IMR-90 (cell line): Measurements from ENCODE around the gene SAMD4B. TPM values are rescaled to one million over a fixed set of nuclear protein-coding genes. Genes with fewer than 3 reads are reported as not detected.

Source experiments
- ATAC-seq: fragments of 200-7000 bp; cut with Tn5 transposase; 2 replicates; pipeline ENCODE4 v1.9.1; 2020; ENCODE audit warnings: low read depth, mild to moderate bottlenecking, moderate library complexity
- BruUV-seq: library from RNA; stranded (reverse); fragments of 400-500 nt; replicated peaks from 2 replicates; lab custom pipeline; 2021; lab: Mats Ljungman, UMichigan
- CTCF ChIA-PET: fragments of 300-600 bp; formaldehyde crosslinking; extraction: SDS; loops from one replicate; lab custom pipeline; 2021; ENCODE audit warnings: antibody characterized with exemption; lab: Yijun Ruan, JAX
- POLR2A ChIA-PET: fragments of 300-600 bp; sonication (Branson Sonifier 250); formaldehyde crosslinking; loops from one replicate; lab custom pipeline; 2022; ENCODE audit warnings: antibody characterized with exemption; ENCODE audit not compliant: unreplicated experiment; lab: Charles Lee
- DNase-seq: peaks from one replicate; pipeline ENCODE4 v3.0.0; 2013
- H2AFZ ChIP-seq: replicated peaks from 2 replicates; pipeline ENCODE3; 2013; ENCODE audit warnings: low read length, mild to moderate bottlenecking; ENCODE audit not compliant: poor library complexity
- H2AK5ac ChIP-seq: 2 replicates; pipeline ENCODE4 v1.6.1; 2013; ENCODE audit warnings: low read depth, low read length, inconsistent platforms
- H2AK9ac ChIP-seq: replicated peaks from 2 replicates; pipeline ENCODE3; 2013; ENCODE audit warnings: mild to moderate bottlenecking, low read depth, low read length, moderate library complexity; ENCODE audit not compliant: poor library complexity
- H2BK120ac ChIP-seq: 2 replicates; pipeline ENCODE4 v1.6.1; 2013; ENCODE audit warnings: low read depth, low read length, inconsistent platforms
- H2BK15ac ChIP-seq: 3 replicates; pipeline ENCODE4 v1.6.1; 2013; ENCODE audit warnings: low read depth, low read length, inconsistent platforms
- H2BK20ac ChIP-seq: 2 replicates; pipeline ENCODE4 v1.6.1; 2013; ENCODE audit warnings: low read depth, mild to moderate bottlenecking, inconsistent platforms, low read length, moderate library complexity
- H2BK5ac ChIP-seq: 2 replicates; pipeline ENCODE4 v1.6.1; 2013; ENCODE audit warnings: mild to moderate bottlenecking, low read depth, low read length, inconsistent platforms; ENCODE audit not compliant: poor library complexity, severe bottlenecking
- H3K14ac ChIP-seq: replicated peaks from 2 replicates; pipeline ENCODE4 v1.6.1; 2013; ENCODE audit warnings: low read depth, low read length, inconsistent platforms
- H3K18ac ChIP-seq: 2 replicates; pipeline ENCODE4 v1.6.1; 2013; ENCODE audit warnings: low read depth, low read length, control low read depth
- H3K23ac ChIP-seq: 2 replicates; pipeline ENCODE4 v1.6.1; 2013; ENCODE audit warnings: low read depth, low read length, inconsistent platforms
- H3K27ac ChIP-seq: 2 replicates; pipeline ENCODE4 v1.5.1; 2013; ENCODE audit warnings: mild to moderate bottlenecking, control low read depth, low read length; ENCODE audit not compliant: insufficient read depth
- H3K27me3 ChIP-seq: 2 replicates; pipeline ENCODE4 v1.6.1; 2013; ENCODE audit warnings: low read length; ENCODE audit not compliant: control insufficient read depth, insufficient read depth
- H3K36me3 ChIP-seq: 2 replicates; pipeline ENCODE4 v1.6.1; 2013; ENCODE audit warnings: low read length, mixed read lengths; ENCODE audit not compliant: control insufficient read depth, insufficient read depth
- H3K4ac ChIP-seq: 2 replicates; pipeline ENCODE4 v1.6.1; 2013; ENCODE audit warnings: low read depth, low read length, inconsistent platforms
- H3K4me1 ChIP-seq: 2 replicates; pipeline ENCODE4 v1.6.1; 2013; ENCODE audit warnings: low read length, mixed read lengths; ENCODE audit not compliant: control insufficient read depth, insufficient read depth
- H3K4me2 ChIP-seq: 2 replicates; pipeline ENCODE4 v1.6.1; 2013; ENCODE audit warnings: low read depth, mild to moderate bottlenecking, control low read depth, low read length, moderate library complexity
- H3K4me3 ChIP-seq: 2 replicates; pipeline ENCODE4 v1.5.1; 2013; ENCODE audit warnings: low read depth, mild to moderate bottlenecking, control low read depth, low read length, moderate library complexity; ENCODE audit not compliant: insufficient read depth
- H3K56ac ChIP-seq: 2 replicates; pipeline ENCODE4 v1.6.1; 2013; ENCODE audit warnings: low read length, inconsistent platforms; ENCODE audit not compliant: insufficient read depth; ENCODE audit errors: extremely low read depth
- H3K79me1 ChIP-seq, 2 experiments: 2 replicates each; pipeline ENCODE4 v1.6.1; 2013; ENCODE audit warnings: low read length in 2 of 2, inconsistent platforms in 1 of 2, low read depth in 1 of 2
- H3K9ac ChIP-seq: 2 replicates; pipeline ENCODE4 v1.6.1; 2013; ENCODE audit warnings: low read depth, low read length, control low read depth
- H3K9me1 ChIP-seq: 2 replicates; pipeline ENCODE4 v1.6.1; 2013; ENCODE audit warnings: low read length, inconsistent platforms; ENCODE audit not compliant: insufficient read depth
- H3K9me3 ChIP-seq: 2 replicates; pipeline ENCODE4 v1.6.1; 2013; ENCODE audit warnings: low read length; ENCODE audit not compliant: control insufficient read depth, insufficient read depth
- H4K20me1 ChIP-seq: 2 replicates; pipeline ENCODE4 v1.6.1; 2013; ENCODE audit warnings: low read length, inconsistent platforms; ENCODE audit not compliant: insufficient read depth
- H4K5ac ChIP-seq: 2 replicates; pipeline ENCODE4 v1.6.1; 2013; ENCODE audit warnings: mild to moderate bottlenecking, low read depth, low read length, control low read depth
- H4K8ac ChIP-seq, 2 experiments: 2 replicates each; pipeline ENCODE4 v1.6.1; 2013; ENCODE audit warnings: low read depth in 2 of 2, low read length in 2 of 2, control low read depth in 1 of 2, inconsistent platforms in 1 of 2
- H4K91ac ChIP-seq: 2 replicates; pipeline ENCODE4 v1.6.1; 2013; ENCODE audit warnings: low read depth, low read length, inconsistent platforms; ENCODE audit not compliant: insufficient read depth
- CHD1 ChIP-seq: IDR thresholded peaks from 2 replicates; pipeline ENCODE4 v1.6.1; 2012; ENCODE audit warnings: low read depth, low read length, improper control_type of control experiment
- CTCF ChIP-seq: conservative IDR thresholded peaks from 2 replicates; pipeline ENCODE4 v1.5.1; 2012; ENCODE audit warnings: mild to moderate bottlenecking, low read depth, low read length, improper control_type of control experiment
- FOS ChIP-seq: fragments of 150-350 bp; IDR thresholded peaks from 2 replicates; pipeline ENCODE4 v1.6.1; 2016; ENCODE audit warnings: low read depth, low read length
- MAZ ChIP-seq: IDR thresholded peaks from 2 replicates; pipeline ENCODE4 v1.6.1; 2012; ENCODE audit warnings: low read depth, mild to moderate bottlenecking, low read length, improper control_type of control experiment, moderate library complexity, borderline replicate concordance
- POLR2A ChIP-seq: IDR thresholded peaks from 2 replicates; pipeline ENCODE4 v1.6.1; 2012; ENCODE audit warnings: mild to moderate bottlenecking, low read depth, low read length
- RAD21 ChIP-seq: IDR thresholded peaks from 2 replicates; pipeline ENCODE4 v1.6.1; 2012; ENCODE audit warnings: low read length, improper control_type of control experiment
- SMC3 ChIP-seq: fragments of 150-350 bp; IDR thresholded peaks from 2 replicates; pipeline ENCODE4 v1.6.1; 2016; ENCODE audit warnings: low read depth, mild to moderate bottlenecking, antibody characterized with exemption, low read length, moderate library complexity
- WGBS, 2 experiments: methylation state at CpG; one replicate each; pipeline versions ENCODE4 v1.1.5 to v1.1.7; 2013; ENCODE audit warnings: missing lambda C conversion rate in 2 of 2; ENCODE audit not compliant: insufficient read length in 1 of 2; ENCODE audit errors: extremely low coverage in 2 of 2; 5-methylcytosine and 5-hydroxymethylcytosine counted together
- dilution Hi-C: fragments of 300-500 bp; cut with HindIII; formaldehyde crosslinking; loops from one replicate; pipeline ENCODE4 v1.14.3; 2018; ENCODE audit warnings: low sequenced_read_pairs; ENCODE audit not compliant: unreplicated experiment
- in situ Hi-C: fragments of 300-500 bp; cut with MboI; formaldehyde crosslinking; loops from 3 replicates; pipeline ENCODE4 v1.14.3; 2019; ENCODE audit warnings: low sequenced_read_pairs, inconsistent platforms, mixed read lengths
- intact Hi-C: fragments of 100-400 bp; cut with micrococcal nuclease; formaldehyde crosslinking; loops from 2 replicates; pipeline ENCODE4 v1.10.0; 2022
- polyA plus RNA-seq, 3 experiments: library from polyadenylated mRNA; depleted of rRNA; stranded (reverse); fragments of >200 nt; gene quantifications; 2 replicates each; pipeline ENCODE4 v1.2.3, GENCODE V29; 2012; ENCODE audit warnings: low replicate concordance in 1 of 3
- total RNA-seq: library from RNA; depleted of rRNA; stranded (reverse); fragments of >200 nt; gene quantifications from 2 replicates; pipeline ENCODE4 v1.2.3, GENCODE V29; 2012
- TF ChIP-seq, protein P1 (sequence below): fragments of 150-350 bp; IDR thresholded peaks from 2 replicates; pipeline ENCODE4 v1.6.1; 2016; ENCODE audit warnings: low read depth, mild to moderate bottlenecking, low read length, moderate library complexity, borderline replicate concordance
- TF ChIP-seq, protein P2 (sequence below): fragments of 150-350 bp; IDR thresholded peaks from 2 replicates; pipeline ENCODE4 v1.6.1; 2017; ENCODE audit warnings: mild to moderate bottlenecking, antibody characterized with exemption, low read length, low read depth

Gene SAMD4B
- total and polyA plus RNA-seq, 2 of the 4 experiments (the other 2 are of a cell fraction) = 18.3 to 97.2 TPM

GRCh38 chr19:39328046-39328705, 14.0 kb upstream of the SAMD4B start:
- Histone ChIP-seq H3K27ac (no peak overlapping the region), H2AK9ac (no peak overlapping the region), H3K27me3 (peaks cover 9% of the 10 kb centered on the region; the same call in 1 of the 2 replicates), H2BK15ac (no peak overlapping the region), H2AFZ (peak overlapping the region; percentile 1), H4K8ac (no peak overlapping the region), H3K4ac (no peak overlapping the region), H3K56ac (no peak overlapping the region), H2BK120ac (no peak overlapping the region), H4K91ac (no peak overlapping the region), H2AK5ac (no peak overlapping the region), H3K4me3 (no peak overlapping the region), H4K20me1 (no peaks in the 10 kb centered on the region), H3K9ac (no peak overlapping the region), H3K9me1 (no peaks in the 10 kb centered on the region), H3K4me2 (no peak overlapping the region), H3K14ac (no peak overlapping the region), H3K79me1 (no peaks in the 10 kb centered on the region), H2BK20ac (no peak overlapping the region), H4K5ac (no peak overlapping the region), H3K36me3 (no peaks in the 10 kb centered on the region), H3K9me3 (no peaks in the 10 kb centered on the region), H3K18ac (no peak overlapping the region), H2BK5ac (no peak overlapping the region), H3K23ac (no peak overlapping the region), H3K4me1 (no peaks in the 10 kb centered on the region)
- TF ChIP-seq RAD21 (peak; percentile 96), FOS (no peak), CTCF (peak; percentile 95), CHD1 (no peak), POLR2A (peak; percentile 43; the same call in 1 of the 2 replicates), SMC3 (peak; percentile 98), MAZ (peak; percentile 54; the same call in 1 of the 2 replicates)
- TF ChIP-seq, protein P1, sequence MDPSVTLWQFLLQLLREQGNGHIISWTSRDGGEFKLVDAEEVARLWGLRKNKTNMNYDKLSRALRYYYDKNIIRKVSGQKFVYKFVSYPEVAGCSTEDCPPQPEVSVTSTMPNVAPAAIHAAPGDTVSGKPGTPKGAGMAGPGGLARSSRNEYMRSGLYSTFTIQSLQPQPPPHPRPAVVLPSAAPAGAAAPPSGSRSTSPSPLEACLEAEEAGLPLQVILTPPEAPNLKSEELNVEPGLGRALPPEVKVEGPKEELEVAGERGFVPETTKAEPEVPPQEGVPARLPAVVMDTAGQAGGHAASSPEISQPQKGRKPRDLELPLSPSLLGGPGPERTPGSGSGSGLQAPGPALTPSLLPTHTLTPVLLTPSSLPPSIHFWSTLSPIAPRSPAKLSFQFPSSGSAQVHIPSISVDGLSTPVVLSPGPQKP = no peak
- TF ChIP-seq, protein P2, sequence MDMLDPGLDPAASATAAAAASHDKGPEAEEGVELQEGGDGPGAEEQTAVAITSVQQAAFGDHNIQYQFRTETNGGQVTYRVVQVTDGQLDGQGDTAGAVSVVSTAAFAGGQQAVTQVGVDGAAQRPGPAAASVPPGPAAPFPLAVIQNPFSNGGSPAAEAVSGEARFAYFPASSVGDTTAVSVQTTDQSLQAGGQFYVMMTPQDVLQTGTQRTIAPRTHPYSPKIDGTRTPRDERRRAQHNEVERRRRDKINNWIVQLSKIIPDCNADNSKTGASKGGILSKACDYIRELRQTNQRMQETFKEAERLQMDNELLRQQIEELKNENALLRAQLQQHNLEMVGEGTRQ = no peak
- intact Hi-C loops (loop anchor here (1.0 to 5.0 kb wide), 5 partner anchors 115 to 365 kb away; partner anchors contain the start of gene NCCRP1), dilution Hi-C loops (no loop called here), in situ Hi-C loops (loop anchor here (5.0 to 10.0 kb wide), 2 partner anchors 206 to 373 kb away; no protein-coding TSS in a partner anchor)
- no TSS peak for BruUV-seq
- 28% methylated on average over 8 of the region's 17 CpGs; no CpG with 5 or more reads in 1 of the 2 experiments for WGBS, 2 experiments
- ChIA-PET CTCF (interaction anchor here (0.5 to 1.0 kb wide), 3 partner anchors 206 to 217 kb away, joined by 3 to 4 read pairs (median 3); no protein-coding TSS in a partner anchor), POLR2A (no interaction called here)
- ATAC-seq (peak; percentile 98), DNase-seq (peak; percentile 53)
